ENCODE measurements around the gene OTP. TPM values are rescaled to one million over a fixed set of nuclear protein-coding genes. Genes with fewer than 3 reads are reported as not detected.

Gene OTP
- polyA plus RNA-seq, 1 of the 3 experiments (the other 2 are of a cell fraction), result not detected

DNA sequence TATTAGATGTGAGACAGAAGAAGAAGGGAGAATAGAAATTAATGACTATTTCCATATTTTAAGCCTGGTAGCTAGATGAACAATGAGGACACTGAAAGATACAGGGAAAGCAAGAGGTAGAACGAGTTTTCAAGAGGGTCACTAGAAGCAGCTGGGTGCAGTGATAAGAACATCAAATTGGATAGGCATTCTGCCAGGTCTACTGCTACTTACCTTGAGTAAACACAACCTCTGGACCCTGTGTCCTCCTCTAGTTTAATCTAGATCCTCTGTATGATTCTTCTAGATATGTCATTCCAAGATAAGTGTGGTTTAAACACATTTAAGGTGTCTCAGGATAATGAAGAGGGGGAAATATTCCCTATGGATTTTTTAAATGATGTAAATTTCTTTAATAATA is 31.2 kb downstream of the OTP start:
- CTCF ChIA-PET, result interaction anchor here (0.6 to 1.2 kb wide), 3 partner anchors 115 to 1813 kb away, joined by 3 read pairs; no protein-coding TSS in a partner anchor
- H2AFZ ChIP-seq (ENCODE audit: low read depth), result no peak overlapping the region
- H3K27ac ChIP-seq (ENCODE audit: low read depth in 2 of 2, low read length in 1 of 2), result no peak overlapping the region
- H3K36me3 ChIP-seq (replicated peaks in 1 of 2; ENCODE audit: control insufficient read depth in 1 of 2, insufficient read depth in 2 of 2, low read length in 1 of 2), result no peaks in the 10 kb centered on the region
- 0% methylated on average over 1 of the region's 1 CpG for WGBS (ENCODE audit: low lambda C conversion rate)
- no peaks in the 10 kb centered on the region for H4K20me1 ChIP-seq (ENCODE audit: insufficient read depth)
- no peaks in the 10 kb centered on the region for H3K79me2 ChIP-seq (ENCODE audit: insufficient read depth)
- H3K9ac ChIP-seq, result no peak overlapping the region
- POLR2A ChIA-PET, result no interaction called here
- no peak for DNase-seq
- H3K27me3 ChIP-seq (ENCODE audit: insufficient read depth), result no peaks in the 10 kb centered on the region
- H3K9me2 ChIP-seq, result no peaks in the 10 kb centered on the region
- H3K4me3 ChIP-seq (ENCODE audit: low read depth in 2 of 2, low read length in 1 of 2), result no peak overlapping the region
- no peak overlapping the region for H3K4me2 ChIP-seq
- no peaks in the 10 kb centered on the region for H3K4me1 ChIP-seq (ENCODE audit: control insufficient read depth in 1 of 2, insufficient read depth in 2 of 2, low read depth in 1 of 2, low read length in 1 of 2)
- no peaks in the 10 kb centered on the region for H3F3A ChIP-seq (replicated peaks; ENCODE audit: insufficient read depth)
- TF ChIP-seq, protein P1, sequence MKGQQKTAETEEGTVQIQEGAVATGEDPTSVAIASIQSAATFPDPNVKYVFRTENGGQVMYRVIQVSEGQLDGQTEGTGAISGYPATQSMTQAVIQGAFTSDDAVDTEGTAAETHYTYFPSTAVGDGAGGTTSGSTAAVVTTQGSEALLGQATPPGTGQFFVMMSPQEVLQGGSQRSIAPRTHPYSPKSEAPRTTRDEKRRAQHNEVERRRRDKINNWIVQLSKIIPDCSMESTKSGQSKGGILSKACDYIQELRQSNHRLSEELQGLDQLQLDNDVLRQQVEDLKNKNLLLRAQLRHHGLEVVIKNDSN (IDR thresholded peaks at IDR 0.05; ENCODE audit: borderline replicate concordance, low read depth), result no peak
- no peak for TF ChIP-seq FOSL2 (IDR thresholded peaks at IDR 0.05; ENCODE audit: borderline replicate concordance, low read depth)
- TF ChIP-seq FOXM1 (IDR thresholded peaks at IDR 0.05; ENCODE audit: low read depth), result no peak
- TF ChIP-seq YY1 (IDR thresholded peaks at IDR 0.05; ENCODE audit: low read depth), result no peak
- TF ChIP-seq EP300 (IDR thresholded peaks at IDR 0.05; ENCODE audit: borderline replicate concordance in 1 of 2, low read depth in 1 of 2, low read length in 1 of 2), result no peak
- no peak for TF ChIP-seq SIN3A (IDR thresholded peaks at IDR 0.05; ENCODE audit: borderline replicate concordance, low read depth, low read length)
- no peak for TF ChIP-seq TEAD4 (IDR thresholded peaks at IDR 0.05; ENCODE audit: borderline replicate concordance, insufficient read depth)
- no peak for TF ChIP-seq RCOR1 (IDR thresholded peaks at IDR 0.05; ENCODE audit: low read length)
- TF ChIP-seq MEF2A (IDR thresholded peaks at IDR 0.05; ENCODE audit: borderline replicate concordance, low read depth), result no peak
- TF ChIP-seq RFX5 (IDR thresholded peaks at IDR 0.05; ENCODE audit: low read length), result no peak
- TF ChIP-seq MXI1 (IDR thresholded peaks at IDR 0.05; ENCODE audit: low read depth, low read length), result no peak
- TF ChIP-seq GABPA (IDR thresholded peaks at IDR 0.05; ENCODE audit: low read depth), result no peak
- no peak for TF ChIP-seq GATA2 (CRISPR knock-in tag; IDR thresholded peaks at IDR 0.05)
- TF ChIP-seq, protein P2, sequence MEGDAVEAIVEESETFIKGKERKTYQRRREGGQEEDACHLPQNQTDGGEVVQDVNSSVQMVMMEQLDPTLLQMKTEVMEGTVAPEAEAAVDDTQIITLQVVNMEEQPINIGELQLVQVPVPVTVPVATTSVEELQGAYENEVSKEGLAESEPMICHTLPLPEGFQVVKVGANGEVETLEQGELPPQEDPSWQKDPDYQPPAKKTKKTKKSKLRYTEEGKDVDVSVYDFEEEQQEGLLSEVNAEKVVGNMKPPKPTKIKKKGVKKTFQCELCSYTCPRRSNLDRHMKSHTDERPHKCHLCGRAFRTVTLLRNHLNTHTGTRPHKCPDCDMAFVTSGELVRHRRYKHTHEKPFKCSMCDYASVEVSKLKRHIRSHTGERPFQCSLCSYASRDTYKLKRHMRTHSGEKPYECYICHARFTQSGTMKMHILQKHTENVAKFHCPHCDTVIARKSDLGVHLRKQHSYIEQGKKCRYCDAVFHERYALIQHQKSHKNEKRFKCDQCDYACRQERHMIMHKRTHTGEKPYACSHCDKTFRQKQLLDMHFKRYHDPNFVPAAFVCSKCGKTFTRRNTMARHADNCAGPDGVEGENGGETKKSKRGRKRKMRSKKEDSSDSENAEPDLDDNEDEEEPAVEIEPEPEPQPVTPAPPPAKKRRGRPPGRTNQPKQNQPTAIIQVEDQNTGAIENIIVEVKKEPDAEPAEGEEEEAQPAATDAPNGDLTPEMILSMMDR (IDR thresholded peaks at IDR 0.05), result no peak
- TF ChIP-seq, protein P3, sequence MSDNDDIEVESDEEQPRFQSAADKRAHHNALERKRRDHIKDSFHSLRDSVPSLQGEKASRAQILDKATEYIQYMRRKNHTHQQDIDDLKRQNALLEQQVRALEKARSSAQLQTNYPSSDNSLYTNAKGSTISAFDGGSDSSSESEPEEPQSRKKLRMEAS (IDR thresholded peaks at IDR 0.05; ENCODE audit: low read depth), result no peak
- TF ChIP-seq EZH2phosphoT487 (IDR thresholded peaks at IDR 0.05; ENCODE audit: borderline replicate concordance, low read depth), result no peak
- H3K9me3 ChIP-seq, result no peaks in the 10 kb centered on the region

DNA sequence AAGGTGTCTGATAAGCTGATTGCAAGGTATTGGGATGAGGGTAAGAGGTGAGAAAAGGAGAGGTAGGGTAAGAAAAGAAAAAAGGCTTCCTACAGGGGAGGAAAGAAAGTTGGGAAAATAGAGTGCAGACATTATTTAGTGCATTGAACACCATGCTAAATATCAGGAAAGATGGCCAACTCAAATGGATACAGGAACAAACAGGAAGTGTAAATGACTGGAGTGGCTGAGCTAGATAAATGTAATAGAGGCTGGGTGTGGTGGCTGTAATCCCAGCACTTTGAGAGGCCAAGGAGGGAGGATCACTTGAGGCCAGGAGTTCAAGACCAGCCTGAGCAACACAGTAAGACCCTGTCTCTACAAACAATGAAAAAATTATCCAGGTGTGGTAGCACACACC is 32.2 kb downstream of the OTP start:
- H3K36me3 ChIP-seq (replicated peaks in 1 of 2; ENCODE audit: control insufficient read depth in 1 of 2, insufficient read depth in 2 of 2, low read length in 1 of 2), result no peaks in the 10 kb centered on the region
- no peaks in the 10 kb centered on the region for H3K27me3 ChIP-seq (ENCODE audit: insufficient read depth)
- DNase-seq, result no peak
- TF ChIP-seq, protein P3 (IDR thresholded peaks at IDR 0.05; ENCODE audit: low read depth), result no peak
- TF ChIP-seq POLR2AphosphoS5 (IDR thresholded peaks at IDR 0.05; ENCODE audit: low read depth, low read length), result no peak
- TF ChIP-seq MEF2A (IDR thresholded peaks at IDR 0.05; ENCODE audit: borderline replicate concordance, low read depth), result no peak
- POLR2A ChIA-PET, result no interaction called here
- H2AFZ ChIP-seq (ENCODE audit: low read depth), result no peak overlapping the region
- CTCF ChIA-PET, result interaction anchor here (1.2 kb wide), 1 partner anchor 32 kb away, joined by 3 read pairs; the partner anchor contains the start of gene OTP
- H3K79me2 ChIP-seq (ENCODE audit: insufficient read depth), result no peaks in the 10 kb centered on the region
- H3K4me3 ChIP-seq (ENCODE audit: low read depth in 2 of 2, low read length in 1 of 2), result no peak overlapping the region
- no peaks in the 10 kb centered on the region for H3K9me3 ChIP-seq
- H3K27ac ChIP-seq (ENCODE audit: low read depth in 2 of 2, low read length in 1 of 2), result no peak overlapping the region
- no peak overlapping the region for H3K4me2 ChIP-seq
- H3F3A ChIP-seq (replicated peaks; ENCODE audit: insufficient read depth), result no peaks in the 10 kb centered on the region
- no peaks in the 10 kb centered on the region for H4K20me1 ChIP-seq (ENCODE audit: insufficient read depth)
- no peaks in the 10 kb centered on the region for H3K9me2 ChIP-seq
- H3K4me1 ChIP-seq (ENCODE audit: control insufficient read depth in 1 of 2, insufficient read depth in 2 of 2, low read depth in 1 of 2, low read length in 1 of 2), result no peaks in the 10 kb centered on the region
- no peak overlapping the region for H3K9ac ChIP-seq

All from SK-N-SH (cell line).